GM12801 (cell line): ENCODE measurements around the gene ATG7.

Experiments
- TF ChIP-seq, protein P1 (sequence below): IDR thresholded peaks from one replicate; pipeline ENCODE4 v1.5.1; 2011; ENCODE audit warnings: control low read depth; ENCODE audit not compliant: insufficient read length; ENCODE audit errors: extremely low read depth

Gene ATG7

DNA sequence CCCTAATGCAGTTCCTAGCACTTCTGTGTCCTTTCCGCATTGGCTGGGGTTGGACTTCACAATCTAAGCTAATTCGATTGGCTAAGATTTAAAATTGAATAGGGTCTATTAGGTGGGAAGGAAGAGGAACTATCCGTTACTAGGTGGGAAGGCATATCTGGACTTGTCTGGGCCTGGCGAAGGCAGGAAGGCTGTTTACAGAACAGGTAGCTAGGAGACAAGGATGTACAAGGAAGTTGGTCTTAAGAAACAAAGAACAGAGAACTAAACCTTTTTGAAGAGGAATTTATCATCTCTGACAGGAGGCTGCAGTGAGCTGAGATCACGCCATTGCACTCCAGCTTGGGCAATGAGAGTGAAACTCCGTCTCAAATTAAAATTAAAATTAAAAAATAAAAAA, 17.3 kb upstream of the ATG7 start:
- TF ChIP-seq, protein P1, sequence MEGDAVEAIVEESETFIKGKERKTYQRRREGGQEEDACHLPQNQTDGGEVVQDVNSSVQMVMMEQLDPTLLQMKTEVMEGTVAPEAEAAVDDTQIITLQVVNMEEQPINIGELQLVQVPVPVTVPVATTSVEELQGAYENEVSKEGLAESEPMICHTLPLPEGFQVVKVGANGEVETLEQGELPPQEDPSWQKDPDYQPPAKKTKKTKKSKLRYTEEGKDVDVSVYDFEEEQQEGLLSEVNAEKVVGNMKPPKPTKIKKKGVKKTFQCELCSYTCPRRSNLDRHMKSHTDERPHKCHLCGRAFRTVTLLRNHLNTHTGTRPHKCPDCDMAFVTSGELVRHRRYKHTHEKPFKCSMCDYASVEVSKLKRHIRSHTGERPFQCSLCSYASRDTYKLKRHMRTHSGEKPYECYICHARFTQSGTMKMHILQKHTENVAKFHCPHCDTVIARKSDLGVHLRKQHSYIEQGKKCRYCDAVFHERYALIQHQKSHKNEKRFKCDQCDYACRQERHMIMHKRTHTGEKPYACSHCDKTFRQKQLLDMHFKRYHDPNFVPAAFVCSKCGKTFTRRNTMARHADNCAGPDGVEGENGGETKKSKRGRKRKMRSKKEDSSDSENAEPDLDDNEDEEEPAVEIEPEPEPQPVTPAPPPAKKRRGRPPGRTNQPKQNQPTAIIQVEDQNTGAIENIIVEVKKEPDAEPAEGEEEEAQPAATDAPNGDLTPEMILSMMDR: no peak

DNA sequence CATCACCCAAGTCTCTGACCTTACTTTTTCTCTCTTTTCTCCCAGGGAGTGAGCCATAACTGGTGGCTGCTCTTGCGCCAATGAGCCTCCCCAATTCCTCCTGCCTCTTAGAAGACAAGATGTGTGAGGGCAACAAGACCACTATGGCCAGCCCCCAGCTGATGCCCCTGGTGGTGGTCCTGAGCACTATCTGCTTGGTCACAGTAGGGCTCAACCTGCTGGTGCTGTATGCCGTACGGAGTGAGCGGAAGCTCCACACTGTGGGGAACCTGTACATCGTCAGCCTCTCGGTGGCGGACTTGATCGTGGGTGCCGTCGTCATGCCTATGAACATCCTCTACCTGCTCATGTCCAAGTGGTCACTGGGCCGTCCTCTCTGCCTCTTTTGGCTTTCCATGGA, 13.2 kb upstream of the ATG7 start:
- TF ChIP-seq, protein P1: no peak

DNA sequence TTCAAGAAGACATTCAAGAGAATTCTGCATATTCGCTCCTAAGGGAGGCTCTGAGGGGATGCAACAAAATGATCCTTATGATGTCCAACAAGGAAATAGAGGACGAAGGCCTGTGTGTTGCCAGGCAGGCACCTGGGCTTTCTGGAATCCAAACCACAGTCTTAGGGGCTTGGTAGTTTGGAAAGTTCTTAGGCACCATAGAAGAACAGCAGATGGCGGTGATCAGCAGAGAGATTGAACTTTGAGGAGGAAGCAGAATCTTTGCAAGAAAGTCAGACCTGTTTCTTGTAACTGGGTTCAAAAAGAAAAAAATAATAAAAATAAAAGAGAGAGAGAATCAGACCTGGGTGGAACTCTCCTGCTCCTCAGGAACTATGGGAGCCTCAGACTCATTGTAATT, 11.7 kb upstream of the ATG7 start:
- TF ChIP-seq, protein P1: no peak

DNA sequence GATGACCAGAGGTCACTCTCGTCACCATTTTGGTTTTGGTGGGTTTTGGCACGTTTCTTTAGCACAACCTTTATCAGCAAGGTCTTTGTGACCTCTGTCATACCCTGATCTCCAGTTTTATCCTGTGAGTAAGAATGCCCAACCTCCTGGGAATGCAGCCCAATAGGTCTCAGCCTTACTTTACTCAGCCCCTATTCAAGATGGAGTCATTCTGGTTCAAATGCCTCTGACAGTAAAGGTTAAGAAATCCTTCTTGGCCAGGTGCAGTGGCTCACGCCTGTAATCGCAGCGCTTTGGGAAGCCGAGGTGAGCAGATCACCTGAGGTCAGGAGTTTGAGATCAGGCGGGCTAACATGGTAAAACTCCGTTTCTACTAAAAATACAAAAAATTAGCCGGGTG, 3.2 kb upstream of the ATG7 start:
- TF ChIP-seq, protein P1: no peak

DNA sequence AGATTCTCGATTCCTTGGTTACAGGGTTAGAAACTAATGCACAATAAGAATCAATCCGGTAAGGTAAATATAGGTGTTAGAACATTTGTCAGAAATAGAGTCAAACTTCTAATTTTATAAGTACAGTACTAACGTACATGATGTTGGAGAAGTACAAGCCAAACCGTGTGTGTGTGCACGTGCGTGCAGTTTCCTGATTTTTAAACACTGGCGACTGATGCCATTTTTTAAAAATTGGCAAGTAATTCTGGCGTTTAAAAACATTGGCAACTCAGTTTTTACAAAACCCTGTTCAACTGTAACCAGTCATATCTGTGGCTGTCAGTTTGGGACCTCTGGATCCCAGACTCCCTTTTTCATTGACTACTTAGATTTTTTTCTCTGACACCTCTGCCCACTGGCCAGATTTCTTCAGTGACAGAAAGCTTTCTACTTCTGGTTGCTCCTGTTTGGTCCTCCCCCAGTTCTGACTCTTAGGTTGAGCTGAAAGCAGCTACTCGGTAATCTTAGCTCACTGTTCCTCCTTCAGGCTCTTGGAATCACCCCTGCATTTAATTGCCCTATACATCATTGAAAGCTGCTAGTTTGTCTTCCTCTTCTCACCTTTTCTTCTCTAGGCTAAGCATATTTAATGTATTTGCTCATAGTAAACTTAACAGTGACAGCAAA, 843 bp downstream of the ATG7 start:
- TF ChIP-seq, protein P1: no peak

DNA sequence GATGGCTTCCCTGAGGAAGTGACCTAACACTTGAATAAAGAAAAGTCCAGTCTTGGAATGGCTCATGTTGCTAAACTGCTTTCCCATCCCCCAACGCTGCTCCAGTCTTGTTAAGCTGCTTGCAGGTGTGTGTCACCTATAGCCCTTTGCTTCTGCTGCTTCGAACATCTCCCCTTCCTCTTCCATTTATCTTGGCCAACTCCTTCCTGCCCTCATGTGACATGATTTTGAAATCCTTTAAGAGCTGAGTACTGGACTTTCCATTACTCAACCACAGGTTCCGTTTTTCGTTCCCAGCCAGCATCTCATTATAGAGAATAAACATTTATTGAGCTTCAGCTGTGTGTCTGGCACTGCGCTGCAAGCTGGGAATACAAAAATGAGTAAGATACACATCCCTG, 1.7 kb downstream of the ATG7 start:
- TF ChIP-seq, protein P1: no peak

DNA sequence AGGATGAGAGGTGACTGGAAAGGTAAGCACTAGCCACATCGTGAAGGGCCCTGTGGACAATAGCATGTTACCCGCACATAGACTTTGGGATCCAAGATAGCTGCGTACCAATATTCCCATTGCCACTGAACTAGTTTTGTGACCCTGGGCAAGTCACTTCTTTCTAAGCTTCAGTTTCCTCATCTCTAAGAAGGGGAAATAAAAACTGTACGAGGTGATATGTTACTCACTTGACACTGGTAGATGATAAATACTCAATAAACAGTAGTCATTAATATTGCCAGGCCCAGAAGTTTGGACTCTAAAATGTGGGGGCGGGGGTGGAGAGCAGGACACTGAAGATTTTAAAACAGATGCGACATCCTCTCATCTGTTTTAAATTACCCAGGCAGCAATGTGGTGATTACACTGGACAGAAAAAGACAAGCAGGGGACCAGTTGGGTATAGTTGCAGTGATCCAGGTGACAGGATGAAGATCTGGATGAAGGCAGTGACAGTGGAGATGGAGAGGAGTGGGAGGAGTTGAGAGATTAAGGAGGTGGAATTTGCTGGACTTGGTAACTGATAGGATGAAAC, 2.5 kb downstream of the ATG7 start:
- TF ChIP-seq, protein P1: no peak
